GM19023 (cell line): ENCODE results near the gene SORCS2.

Source experiments
- ATAC-seq: cut with Tn5 transposase; IDR thresholded peaks from one replicate; pipeline ENCODE4 v1.9.1; 2021; ENCODE audit warnings: mild to moderate bottlenecking, moderate library complexity; ENCODE audit not compliant: unreplicated experiment

Gene SORCS2

GRCh38 chr4:7348946-7349900, 156.9 kb downstream of the SORCS2 start:
- no peak for ATAC-seq

GRCh38 chr4:7350396-7350795, 158.1 kb downstream of the SORCS2 start:
- no peak for ATAC-seq

- ATAC-seq: no peak
Observed at GRCh38 chr4:7351014-7351413, 158.7 kb downstream of the SORCS2 start.

GRCh38 chr4:7352486-7352885, 160.1 kb downstream of the SORCS2 start:
- no peak for ATAC-seq

GRCh38 chr4:7353046-7353790, 160.9 kb downstream of the SORCS2 start:
- no peak for ATAC-seq

GRCh38 chr4:7353846-7354610, 161.7 kb downstream of the SORCS2 start:
- ATAC-seq: no peak

GRCh38 chr4:7354927-7355326, 162.6 kb downstream of the SORCS2 start:
- no peak for ATAC-seq

- ATAC-seq: no peak
Observed at GRCh38 chr4:7355795-7356194, 163.5 kb downstream of the SORCS2 start.

GRCh38 chr4:7356667-7357310, 164.5 kb downstream of the SORCS2 start:
- no peak for ATAC-seq

- ATAC-seq: no peak
Observed at GRCh38 chr4:7357323-7357722, 165.0 kb downstream of the SORCS2 start.

- no peak for ATAC-seq
Observed at GRCh38 chr4:7358100-7358735, 165.9 kb downstream of the SORCS2 start.

GRCh38 chr4:7359400-7360062, 167.2 kb downstream of the SORCS2 start:
- ATAC-seq: no peak

- no peak for ATAC-seq
Observed at GRCh38 chr4:7360806-7361205, 168.5 kb downstream of the SORCS2 start.

GRCh38 chr4:7361280-7361895, 169.1 kb downstream of the SORCS2 start:
- no peak for ATAC-seq

- no peak for ATAC-seq
Observed at GRCh38 chr4:7362341-7362740, 170.0 kb downstream of the SORCS2 start.

GRCh38 chr4:7362862-7363430, 170.6 kb downstream of the SORCS2 start:
- no peak for ATAC-seq

- no peak for ATAC-seq
Observed at GRCh38 chr4:7364979-7365378, 172.6 kb downstream of the SORCS2 start.

GRCh38 chr4:7365462-7366179, 173.3 kb downstream of the SORCS2 start:
- ATAC-seq: no peak
